HG02623 (cell line): ENCODE results near the gene FOXN1.

Experiments
- ATAC-seq: cut with Tn5 transposase; IDR thresholded peaks from one replicate; pipeline ENCODE4 v1.9.1; 2021; ENCODE audit warnings: moderate library complexity; ENCODE audit not compliant: unreplicated experiment

Gene FOXN1

DNA sequence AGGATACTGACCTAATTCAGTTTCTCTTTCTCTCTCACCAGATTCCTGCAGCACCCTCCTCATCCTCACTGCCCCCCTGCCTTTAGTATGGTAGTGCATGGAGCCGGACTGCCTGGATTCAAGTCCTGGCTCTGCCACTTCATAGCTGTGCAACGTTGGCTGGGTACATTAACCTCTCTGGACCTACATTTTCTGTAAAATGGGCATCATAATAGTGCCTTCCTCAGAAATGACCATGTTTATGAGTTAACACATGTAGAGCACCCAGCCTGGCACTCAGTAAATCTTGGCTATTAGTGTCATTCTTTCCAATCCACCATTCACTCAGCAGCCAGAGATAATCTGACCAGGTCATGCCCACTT is 39.0 kb downstream of the FOXN1 start:
- no peak for ATAC-seq

DNA sequence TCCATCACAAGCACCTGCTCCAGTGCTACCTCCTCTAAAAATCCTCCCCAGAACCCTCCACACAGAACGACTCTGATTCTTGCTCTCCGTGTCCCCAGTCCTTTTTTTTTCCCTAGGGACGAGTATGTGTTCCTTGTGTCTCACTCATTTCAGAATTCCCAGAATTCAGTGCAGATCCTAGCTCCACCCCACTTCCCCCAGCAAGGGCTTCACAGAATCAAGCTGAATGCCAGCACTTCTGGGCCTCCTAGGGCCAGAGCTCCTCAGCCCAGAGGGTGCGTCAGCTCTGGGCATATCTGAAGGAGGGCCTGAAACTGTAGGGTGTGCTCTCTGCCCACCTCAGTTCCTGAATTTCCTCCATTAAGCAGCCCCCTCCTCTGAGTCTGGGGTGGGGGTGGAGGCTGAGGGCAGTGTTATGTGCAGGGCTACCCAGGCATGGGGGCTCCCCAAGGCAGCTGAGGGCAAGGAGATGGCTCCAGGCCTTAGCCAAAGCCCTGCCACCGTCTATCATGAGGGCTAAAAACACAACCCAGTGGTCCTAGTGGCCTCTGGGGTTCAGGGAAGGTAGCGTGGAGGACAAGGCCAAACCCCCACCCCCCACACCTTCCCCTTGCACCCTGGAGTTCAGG is 39.8 kb downstream of the FOXN1 start:
- ATAC-seq: no peak

DNA sequence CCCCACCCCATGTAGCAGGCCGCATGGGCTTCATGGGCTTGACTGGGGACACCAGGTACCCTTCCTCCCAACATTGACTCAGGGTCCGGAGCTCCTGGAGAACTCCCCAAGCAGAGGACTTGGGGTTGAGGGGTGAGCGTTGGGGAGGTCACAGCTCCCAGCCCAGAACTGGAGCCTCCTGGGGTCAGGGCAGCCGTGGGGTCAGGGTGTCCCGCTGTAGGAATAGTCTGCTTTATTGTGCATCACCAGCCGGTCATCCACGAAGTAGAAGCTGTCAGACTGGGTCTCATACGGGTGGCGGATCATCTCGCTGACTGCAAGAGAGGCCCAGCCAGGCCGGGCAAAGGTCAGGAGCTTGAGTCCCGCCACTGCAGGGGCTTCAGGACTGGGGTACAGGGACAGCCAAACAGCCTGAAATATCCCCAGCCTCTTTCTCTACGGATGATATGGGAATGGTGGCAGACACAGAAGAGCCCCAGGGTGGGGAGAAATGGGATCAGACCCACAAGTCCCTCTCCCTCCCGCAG is 41.0 kb downstream of the FOXN1 start:
- ATAC-seq: no peak

DNA sequence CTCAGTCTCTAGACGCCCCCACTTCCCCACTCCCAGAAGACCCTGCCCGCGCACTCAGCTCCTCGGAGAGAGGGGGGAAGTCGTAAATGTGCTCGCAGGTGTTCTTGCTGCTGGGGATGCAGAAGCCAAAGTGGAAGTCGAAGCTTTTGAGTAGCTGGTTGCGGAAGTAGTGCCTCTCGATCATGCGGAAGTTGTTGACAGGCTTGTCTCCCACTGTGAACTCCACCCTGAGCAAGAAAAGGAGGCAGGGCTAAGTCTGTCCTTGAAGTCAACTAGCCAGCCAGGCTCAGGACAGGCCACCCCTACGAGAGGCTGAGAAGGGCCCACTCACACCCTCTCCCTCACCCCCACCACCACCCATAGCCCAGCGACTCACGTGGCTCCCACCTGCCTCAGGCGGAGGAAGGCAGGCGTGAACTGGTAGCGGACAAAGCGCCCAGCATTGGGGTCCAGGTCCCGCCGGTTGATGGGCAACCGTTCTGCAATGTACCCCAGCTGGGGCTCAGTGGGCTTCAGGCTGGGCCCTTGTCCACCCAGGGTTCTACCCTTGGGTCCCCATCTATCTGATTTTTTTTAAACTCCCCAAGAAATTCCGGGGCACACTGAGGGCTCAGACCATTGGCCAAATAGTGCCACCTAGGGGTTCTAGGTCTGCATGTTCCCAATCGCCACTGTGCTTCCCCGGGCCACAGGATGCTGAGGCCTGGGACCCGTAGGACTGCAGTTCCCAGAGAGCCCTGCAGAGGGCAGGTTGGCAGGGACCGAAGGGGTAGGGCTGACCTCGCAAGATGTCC is 41.7 kb downstream of the FOXN1 start:
- no peak for ATAC-seq

DNA sequence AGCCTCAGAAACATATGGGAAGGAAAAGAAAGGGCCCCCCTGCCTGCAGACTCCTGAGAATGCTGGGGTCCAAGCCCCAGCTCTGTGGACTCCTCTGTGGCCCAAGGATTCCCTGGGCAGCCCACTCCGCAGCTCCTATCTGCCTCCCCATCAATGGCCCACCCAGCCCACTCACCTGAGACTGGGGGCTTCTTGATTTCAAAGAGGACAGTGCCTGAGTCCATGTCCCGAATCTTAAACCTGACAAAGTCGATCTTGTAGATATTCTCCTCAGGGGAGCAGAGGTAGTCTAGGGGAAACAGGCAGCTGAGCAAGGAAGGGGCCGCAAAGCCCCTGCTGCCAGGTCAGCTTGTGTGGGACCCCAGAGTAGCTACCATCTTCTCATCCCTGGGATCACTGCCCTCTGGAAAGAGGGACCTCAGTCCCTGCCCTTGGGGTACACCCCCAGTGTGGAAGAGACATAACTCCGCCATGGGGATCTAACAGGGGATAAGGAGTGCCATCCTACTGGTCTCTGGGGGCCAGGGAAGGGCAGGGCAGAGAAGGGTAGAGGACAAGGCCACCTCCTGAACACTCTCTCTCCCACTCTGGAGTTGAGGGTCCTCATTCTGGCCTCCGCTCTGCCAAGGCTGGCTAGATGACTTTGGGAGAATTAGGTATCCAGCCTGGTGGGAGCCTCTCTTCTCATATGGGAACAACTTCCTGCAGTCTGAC is 42.4 kb downstream of the FOXN1 start:
- ATAC-seq: no peak

DNA sequence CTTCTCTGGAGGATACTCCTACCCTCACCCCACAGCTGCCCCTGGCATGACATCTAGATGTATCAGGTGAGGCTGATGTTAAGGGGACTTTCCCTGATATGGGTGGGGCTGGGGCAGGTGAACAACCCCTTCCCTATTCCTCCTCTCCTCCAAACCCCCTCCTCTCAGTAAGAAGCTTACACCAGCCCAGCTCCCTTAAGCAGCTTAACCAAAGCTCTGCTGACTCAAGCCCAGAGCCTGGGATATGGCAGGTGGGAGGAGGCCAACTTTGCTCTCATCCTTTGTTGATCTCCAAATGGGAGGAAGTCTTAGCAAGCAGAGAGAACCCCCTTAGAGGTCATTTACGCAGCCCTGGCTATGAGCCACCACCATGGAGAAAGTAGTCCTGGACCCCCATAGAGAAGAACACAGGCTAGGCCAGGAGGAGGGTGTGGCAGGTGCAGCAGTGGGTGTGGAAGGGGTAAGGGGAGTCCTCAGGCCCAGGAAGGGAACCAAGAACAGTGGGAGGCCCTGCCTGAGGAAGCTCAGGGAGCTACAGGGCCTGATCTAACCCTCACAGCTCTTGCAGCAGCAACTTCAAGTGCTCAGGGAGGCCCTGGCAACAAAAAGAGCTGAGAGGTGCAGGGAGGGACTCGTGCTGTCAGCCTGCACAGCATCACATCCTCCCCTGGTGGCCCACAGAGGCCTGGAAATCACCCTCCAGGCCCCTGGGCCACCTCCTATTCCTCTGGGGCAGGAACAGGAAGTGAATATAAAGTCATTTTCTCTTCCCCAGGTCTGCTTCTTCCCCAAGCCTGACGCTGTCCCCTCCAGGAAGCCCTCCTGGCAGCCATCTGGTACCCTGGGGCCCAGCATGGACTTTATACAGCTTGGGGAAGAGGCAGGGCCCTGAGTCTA is 43.3 kb downstream of the FOXN1 start:
- ATAC-seq: peak; percentile 35

DNA sequence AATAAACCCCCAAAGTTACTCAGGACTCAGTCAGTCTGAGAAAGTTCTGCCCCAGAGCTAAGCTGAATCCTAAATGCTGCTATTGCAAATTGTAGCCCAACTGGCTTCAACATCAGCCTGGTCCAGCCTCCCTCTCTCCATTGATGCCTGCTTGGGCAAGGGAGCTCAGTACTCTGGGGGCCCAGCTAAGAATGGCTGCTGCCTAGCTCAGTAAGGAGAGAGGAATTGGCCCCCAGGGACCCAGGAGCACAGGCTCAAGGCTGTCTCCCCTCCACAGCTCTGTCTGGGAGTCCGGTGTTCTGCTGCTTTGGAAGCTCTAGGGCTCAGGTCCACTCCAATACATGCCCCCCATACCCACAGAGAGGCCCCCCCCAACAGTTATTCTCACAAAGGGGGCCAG is 44.7 kb downstream of the FOXN1 start:
- no peak for ATAC-seq

DNA sequence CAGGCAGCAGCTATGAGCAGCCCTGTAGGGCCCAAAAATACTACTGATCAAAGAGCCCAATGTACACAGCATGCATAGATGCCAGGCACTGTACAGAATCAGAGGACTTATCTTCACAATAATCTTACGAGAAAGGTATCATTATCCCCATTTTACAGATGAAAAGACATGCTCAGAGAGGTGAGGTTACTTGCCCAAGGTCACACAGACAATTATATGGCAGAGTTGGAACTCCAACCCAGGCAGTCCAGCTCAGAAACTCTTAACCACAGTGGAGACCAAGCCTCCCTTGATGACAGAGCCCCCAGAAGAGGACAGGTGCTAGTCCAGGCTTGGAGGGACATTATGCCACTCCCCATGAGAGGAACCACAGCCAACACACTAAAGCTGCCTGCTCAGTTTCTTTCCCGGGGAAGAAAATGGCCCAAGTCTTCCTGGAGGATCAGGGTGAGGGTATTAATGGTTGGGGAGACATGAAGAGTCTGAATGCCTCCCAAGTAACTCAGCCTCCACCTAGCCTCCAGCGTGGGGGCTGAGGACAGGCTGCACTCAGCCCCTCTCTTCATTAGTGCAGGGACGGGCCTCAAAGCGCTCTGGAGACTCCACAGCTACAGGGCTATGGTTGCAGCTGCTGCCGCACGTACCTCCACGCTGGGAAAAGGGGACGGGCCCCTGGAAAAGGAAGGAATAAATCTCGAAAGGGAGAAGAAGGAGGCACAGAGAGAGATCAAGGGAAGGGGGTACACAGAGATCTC is 45.5 kb downstream of the FOXN1 start:
- no peak for ATAC-seq

DNA sequence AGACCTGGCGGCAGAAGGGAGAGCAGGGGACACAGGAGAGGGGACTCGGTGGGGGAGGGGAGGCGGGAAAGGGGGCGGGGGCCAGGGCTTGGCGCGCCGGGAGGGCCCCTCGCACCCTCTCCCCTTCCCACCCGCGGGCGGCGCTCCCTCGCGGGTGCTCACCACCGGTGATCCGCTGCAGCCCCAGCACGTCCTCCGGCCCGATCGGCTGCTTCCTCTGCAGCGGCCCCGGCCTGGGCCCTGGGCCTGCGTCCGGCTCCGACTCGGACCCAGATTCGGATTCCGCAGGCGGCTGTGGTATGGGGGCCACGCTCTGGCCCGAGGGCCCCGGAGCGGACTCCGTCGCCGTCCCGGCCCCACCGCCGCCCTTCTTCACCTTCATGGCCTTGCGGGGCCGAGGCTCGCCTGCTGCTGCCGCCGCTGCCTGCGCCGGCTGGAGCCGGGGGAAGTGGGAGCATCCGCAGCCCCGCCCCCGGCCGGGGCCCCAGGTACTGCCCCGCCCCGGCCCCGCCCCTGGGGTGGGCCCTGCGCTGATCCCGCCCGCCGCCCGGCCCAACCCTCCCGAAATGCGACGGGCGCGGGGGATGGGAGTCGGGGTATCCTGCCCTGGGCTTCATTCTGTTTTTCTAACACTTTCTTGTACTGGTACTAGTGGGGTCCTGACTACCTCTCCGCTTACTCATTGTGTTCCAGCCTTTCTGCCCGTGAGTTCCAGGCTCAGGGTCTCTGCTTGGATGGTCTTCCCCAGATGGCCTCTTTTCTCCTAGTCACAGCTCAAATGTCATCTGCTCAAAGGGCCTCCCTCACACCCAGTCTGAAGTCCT is 46.2 kb downstream of the FOXN1 start, which contains the start of gene UNC119:
Gene UNC119, minus strand, starts transcription at position 449 of the 824 bp plus-strand sequence. Its CDS starts 67 bp downstream, at position 382.
- peak; percentile 48 for ATAC-seq

DNA sequence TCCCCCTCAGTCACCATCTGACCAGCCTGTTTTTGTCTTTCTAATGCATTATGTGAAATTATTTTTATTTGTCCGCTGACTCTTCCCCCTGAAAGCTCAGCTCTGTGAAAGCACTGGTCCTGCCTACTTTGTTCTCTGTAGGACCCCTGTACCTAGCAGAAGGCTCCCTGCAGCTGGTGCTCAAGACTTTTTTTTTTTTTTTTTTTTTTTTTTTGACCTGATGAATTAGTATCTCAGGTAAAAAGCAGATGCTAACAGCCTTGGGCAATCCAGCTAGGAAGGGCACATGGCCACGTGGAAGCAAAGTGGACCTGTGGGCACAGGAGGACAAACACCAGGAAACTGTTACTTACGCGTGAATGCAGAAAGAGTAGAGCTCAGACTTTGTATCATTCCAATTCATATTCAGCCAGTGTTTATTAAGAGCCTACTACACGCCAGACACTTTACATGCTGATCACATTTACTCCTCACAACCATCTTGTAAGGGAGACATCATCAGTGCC is 46.9 kb downstream of the FOXN1 start:
- ATAC-seq: no peak

DNA sequence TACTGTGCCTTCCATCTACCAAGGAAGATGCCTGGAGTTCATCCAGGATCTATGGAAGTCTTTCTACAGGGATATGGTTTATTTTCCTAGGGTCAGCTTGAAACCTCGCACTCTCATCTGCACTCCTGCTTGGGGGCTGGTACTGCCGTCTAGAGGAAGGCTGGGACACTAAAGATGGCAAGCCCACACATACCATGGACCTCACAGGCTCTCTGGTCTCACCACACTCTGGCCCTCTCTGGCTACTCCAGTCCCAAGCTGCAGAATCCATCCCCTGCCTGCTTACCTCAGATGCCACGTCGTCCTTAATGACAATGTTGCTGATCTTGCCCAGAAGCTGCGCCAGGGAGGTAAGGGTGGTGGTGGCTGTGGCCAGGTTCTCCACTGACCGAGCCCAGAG is 48.4 kb downstream of the FOXN1 start:
- no peak for ATAC-seq

DNA sequence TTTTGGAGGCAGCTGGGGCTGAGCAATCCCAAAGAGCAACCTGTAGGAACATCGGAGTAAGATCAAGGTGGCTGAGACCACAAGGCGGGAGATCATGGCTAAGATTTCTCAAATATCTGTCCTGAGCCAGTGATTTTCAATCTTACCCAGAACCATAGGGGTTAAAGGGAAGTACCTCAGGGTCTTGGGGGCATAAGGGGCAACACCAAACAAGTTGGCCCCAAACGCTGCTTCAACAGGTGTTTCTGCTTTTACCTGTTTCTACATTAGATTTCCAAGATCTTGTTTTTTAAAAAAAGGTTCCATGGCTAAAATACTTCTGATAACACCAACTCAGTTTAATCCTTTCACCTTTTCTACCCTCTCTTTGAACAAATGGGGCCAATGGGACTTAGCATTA is 48.9 kb downstream of the FOXN1 start:
- ATAC-seq: no peak

DNA sequence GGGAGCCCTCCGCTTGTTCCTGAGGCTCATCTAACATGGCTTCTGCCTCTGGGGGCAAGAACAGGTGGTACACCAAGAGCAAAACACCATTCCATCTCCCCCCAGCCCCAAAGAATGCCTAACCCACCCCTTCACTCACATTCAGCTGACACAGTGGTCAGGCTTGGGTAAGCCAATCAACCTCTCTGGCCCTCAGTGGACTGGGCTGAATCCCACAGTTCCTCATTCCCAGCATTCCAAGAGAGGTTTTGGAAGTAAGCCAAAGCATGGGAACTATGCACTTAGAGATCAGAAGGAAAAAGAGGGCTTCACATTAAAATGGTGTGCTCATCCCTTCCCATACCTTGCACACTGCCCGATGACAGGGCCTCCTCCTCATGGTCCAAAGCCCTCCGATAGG is 57.3 kb downstream of the FOXN1 start:
- ATAC-seq: no peak

DNA sequence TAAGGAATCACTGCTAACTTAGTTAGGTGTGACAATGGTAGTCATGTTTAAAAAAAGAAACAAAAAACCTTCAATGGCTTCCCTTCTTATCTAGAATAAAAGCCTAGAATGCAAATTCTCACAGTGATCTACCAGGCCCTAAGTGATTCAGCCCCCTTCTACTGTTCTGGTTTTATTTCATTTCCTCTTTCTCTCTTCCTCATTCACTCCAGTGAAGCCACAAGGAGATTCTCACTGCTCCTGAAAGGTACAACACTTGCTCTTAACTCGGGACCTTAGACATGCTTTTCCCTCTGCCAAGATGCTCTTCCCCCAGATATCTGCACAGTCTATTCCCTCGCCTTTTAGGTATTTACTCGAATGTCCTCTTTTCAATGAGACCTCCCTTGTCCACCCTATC is 61.5 kb downstream of the FOXN1 start:
- ATAC-seq: no peak

DNA sequence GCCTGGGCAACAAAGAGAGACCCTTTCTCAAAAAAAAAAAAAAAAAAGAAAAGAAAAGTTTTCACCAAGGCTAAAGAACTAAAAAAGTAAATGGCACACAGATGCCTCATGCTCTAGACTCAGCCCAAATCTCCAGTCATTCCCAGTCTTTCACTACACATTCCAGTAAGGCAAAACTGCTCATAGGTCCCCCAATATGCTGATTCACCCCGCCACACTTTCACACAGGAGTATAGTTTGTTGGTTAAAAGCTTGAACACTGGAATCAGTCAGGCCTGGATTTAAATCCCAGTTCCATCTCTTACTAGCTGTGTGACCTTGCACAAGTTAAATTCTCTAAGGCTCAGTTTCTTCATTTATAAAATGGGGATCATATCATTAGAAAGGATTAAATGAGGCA is 63.3 kb downstream of the FOXN1 start:
- no peak for ATAC-seq

DNA sequence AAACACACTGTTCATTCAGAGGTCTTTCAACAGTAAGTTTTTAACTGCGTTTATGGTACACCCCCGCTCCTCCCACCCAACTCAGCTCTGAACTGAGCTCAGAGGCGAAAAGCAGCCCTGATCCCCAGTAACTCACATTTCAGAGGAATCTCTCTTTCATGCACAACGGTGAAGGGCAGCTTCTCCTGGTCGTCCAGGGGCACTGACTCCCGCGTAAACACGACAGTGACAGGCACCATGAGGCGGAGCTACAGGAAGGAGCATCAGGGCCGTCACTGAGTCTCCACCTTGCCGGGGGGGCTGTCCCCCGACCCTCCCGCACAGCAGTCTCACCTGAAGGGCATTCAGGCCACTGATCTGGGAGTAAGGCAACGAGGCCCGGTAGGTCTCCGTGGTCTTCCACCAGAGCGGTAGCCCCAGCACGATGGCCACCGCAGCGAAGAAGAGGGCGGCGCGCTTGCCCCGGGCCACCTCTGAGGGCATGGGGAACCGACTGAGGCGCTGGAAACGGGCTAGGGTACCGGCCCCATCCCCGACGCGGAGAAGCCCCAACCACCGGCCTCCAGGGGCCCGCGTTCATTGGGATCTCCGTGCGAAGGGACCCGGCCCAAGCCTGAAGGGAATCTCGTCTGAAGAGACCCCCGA is 64.7 kb downstream of the FOXN1 start:
- ATAC-seq: no peak

DNA sequence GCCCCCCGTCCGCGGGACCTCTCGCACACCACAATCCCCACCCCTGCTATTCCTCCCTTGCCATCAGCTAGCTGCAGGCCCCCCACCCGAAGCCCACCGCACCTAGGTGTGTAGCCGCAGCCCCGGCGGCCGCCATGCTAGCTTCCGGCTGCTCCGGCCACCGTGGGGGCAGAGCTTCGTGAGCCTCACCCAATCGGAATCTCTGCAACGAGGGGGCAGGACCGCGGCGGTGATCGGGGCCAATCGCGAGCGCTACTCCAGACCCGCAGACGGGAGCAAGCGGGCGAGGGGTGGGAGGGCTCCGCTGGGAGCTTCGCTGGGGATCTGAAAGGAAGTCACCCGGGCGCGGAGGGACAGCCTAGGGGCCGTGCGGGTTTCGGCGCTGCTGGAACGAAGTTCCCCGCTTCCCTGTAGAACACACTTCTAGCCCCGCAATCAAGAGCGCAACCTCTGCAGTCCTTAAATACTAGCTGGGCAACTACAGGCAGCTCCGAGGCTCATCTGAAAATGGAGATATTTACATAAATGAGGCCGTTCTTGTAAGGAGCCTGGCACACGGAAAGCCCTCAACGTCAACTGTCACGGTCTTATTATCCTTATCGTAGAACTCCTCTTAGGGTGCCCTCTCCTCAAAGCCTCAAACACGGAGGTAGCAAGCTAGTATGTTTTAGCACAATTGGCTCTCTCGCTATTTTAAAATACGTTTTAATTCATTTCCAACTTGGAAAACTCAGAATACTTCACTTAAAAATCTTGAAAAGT is 65.4 kb downstream of the FOXN1 start, which contains the start of gene PIGS:
Gene PIGS, minus strand, starts transcription at position 164 of the 762 bp plus-strand sequence. Its CDS starts 28 bp downstream, at position 136.
- peak; percentile 83 for ATAC-seq
